SH-SY5Y (cell line): ENCODE results near the gene MAGI2.

ENCODE experiments used
- GATA2 ChIP-seq: IDR thresholded peaks from 2 replicates; pipeline ENCODE4 v1.6.1; 2011; ENCODE audit warnings: mild to moderate bottlenecking, low read depth, low read length
- GATA3 ChIP-seq: IDR thresholded peaks from 2 replicates; pipeline ENCODE4 v1.6.1; 2011; ENCODE audit warnings: low read depth, mild to moderate bottlenecking, low read length, moderate library complexity

MAGI2 gene

DNA sequence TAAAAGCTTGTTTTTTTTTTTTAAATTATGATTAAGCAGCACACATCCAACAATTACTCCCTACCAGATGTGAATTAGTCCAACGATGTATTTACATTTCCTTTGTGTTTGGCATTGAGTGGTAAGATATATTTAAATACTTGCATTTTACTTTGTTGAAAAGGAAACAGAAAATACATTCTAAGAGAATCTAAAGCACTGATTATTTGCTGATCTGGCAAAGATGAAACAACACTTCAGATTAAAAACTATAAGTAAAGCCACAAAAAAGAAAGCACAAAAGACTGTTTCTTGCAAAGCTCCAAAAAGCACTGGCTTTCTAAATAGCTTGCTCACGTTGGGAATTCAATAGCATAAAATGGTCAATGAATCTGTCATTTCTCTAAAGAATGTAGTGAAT is 1188.4 kb downstream of the MAGI2 start:
- TF ChIP-seq GATA3: no peak
- TF ChIP-seq GATA2: no peak

- TF ChIP-seq GATA3 (no peak), GATA2 (no peak)
These were observed 1189.4 kb downstream of the MAGI2 start for GRCh38 chr7:78264105-78264504.

- no peak for TF ChIP-seq GATA3
- TF ChIP-seq GATA2: no peak
These were observed 1191.7 kb downstream of the MAGI2 start for GRCh38 chr7:78261739-78262138.

DNA sequence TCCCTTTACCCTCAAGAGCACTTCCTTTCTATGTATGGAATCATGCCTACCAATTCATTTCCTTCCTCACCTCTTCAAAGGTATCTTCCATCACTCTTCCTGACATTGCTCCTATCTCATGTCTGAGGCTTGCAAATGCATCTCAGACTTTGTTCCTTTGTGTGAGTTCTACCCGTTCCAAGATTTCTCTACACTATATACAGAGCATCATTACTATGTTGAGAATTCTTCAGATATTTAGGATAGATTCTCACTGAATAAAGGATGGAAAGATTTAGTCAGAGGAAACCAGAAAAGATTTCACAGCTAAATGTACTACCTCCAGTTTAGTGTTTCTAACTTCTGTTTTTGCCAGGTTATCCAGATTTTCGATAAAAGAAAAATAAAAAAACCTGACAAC is 1192.2 kb downstream of the MAGI2 start:
- no peak for TF ChIP-seq GATA2
- TF ChIP-seq GATA3: no peak

GRCh38 chr7:78260826-78261225 is 1192.6 kb downstream of the MAGI2 start:
- TF ChIP-seq GATA3 (no peak), GATA2 (no peak)

GRCh38 chr7:78254726-78255055 is 1198.8 kb downstream of the MAGI2 start:
- TF ChIP-seq GATA2: no peak
- no peak for TF ChIP-seq GATA3

DNA sequence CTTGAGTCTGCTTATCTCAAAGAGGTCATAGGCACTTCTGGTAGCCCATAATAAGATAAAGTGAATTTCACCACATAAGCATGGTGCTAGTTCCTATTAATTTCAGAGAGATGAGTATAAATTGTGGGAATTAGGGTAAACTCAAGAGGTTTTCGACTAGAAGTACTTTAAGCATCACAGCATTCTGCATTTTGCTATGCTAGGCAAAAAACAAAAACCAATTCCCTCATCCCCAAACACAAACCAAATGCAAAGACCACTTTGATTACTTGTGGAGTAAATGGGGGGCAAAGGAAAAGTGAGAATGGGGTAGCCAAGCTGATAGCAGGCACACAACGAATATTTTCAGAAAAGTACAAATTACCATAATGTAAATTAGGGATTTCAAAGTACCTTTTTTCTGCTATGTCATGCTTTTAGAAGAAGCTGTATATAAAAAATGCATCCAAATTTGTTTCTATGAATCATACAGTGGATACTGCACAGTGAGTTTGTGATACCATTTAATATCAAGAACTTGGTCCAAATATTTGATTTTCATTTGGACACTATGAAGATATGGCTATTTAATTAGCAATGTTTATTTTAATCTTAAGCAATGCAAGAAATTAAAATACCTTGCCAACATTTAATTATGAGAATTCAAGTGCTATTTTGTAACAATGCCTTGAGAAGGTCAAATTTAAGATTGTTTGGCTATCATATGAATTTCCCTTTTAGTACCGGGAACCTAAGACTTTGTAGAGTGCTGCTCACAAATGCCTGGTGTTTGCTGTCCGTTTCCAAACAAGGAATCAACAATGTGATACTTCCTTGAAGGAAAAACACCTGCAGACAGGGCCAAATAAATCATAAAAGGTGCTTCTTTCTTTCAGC is 1199.4 kb downstream of the MAGI2 start:
- TF ChIP-seq GATA3: no peak
- TF ChIP-seq GATA2: no peak

DNA sequence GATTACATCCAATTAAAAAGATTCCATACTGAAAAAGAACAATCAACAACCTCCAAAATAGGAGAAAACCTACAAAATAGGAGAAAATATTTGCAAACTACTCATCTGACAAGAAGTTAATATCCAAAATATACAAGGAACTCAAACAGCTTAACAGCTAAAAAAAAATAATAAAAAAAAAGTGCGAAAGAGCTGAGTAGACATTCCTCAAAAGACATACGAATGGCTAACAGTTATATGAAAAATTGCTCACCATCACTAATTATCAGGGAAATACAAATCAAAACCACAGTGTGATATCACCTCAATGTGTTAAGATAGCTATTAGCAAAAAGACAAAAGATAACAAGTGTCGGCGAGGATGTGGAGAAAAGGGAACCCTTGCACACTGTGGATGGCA is 1204.6 kb downstream of the MAGI2 start:
- no peak for TF ChIP-seq GATA3
- no peak for TF ChIP-seq GATA2

DNA sequence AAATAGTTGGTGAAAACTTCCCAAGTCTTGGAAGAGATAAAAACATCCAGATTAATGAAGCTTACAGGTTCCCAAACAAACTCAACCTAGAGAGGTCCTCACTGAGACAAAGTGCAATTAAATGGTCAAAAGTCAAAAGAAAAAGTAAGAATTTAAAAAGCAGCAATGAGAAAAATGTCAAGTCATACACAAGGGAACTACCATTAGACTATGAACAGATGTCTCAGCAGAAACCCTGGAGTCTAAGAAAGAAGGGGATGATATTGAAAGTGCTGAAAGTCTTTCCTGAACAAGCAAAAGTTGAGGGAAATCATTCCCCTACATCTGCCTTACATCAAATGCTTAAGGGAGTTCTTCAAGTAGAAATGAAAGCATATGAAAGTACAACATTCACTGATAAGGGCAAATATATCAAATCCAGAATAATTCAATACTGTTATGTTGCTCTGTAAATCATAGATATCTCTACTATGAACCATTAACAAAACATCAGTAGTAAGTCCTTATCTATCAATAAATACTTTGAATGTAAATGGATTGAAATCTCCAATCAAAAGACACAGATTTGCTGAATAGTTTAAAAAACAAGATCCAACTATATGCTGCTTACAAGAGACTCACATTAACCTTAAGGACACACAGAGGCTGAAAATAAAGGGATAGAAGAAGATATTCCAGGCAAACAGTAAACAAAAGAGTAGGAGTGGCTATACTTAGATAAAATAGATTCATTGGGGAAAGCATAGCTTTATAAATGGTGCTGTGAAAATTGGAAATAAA is 1205.4 kb downstream of the MAGI2 start:
- no peak for TF ChIP-seq GATA3
- TF ChIP-seq GATA2: no peak

GRCh38 chr7:78234634-78235033 is 1218.8 kb downstream of the MAGI2 start:
- TF ChIP-seq GATA3 (no peak), GATA2 (no peak)

- no peak for TF ChIP-seq GATA3
- TF ChIP-seq GATA2: no peak
These were observed 1220.7 kb downstream of the MAGI2 start for GRCh38 chr7:78232806-78233205.

DNA sequence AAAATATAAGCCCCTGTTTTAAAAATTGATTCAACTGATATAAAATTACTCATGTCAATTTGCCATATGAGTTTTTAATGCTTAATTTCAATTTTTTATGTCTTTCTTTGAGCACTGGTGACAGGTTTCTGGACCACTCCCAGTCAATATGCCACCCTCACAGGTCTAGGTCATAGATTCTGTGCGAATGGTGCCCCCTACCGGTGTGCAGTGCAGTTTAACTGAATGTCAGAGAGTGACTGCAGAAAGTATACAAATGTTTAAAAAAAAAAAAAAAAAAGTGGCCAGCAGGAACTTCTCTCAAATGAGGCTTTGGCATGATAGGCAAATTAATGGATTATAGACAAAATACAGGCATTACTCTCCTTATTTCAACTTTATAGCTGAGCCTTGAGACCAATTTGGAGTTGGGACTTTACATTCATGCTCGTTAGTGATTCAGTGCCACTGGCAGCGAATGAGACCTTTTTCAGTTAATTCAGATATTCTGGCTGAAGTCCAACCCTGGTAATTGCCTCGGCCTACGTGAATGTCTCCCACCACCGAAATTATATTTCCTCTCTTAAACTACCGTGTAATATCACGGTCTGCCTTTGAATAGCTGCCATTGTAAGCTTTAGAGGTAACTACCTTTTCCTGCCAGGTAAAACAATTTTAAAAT is 1227.3 kb downstream of the MAGI2 start:
- TF ChIP-seq GATA3 (no peak), GATA2 (no peak)

- no peak for TF ChIP-seq GATA2
- no peak for TF ChIP-seq GATA3
These were observed 1227.9 kb downstream of the MAGI2 start for GRCh38 chr7:78225534-78225933.

DNA sequence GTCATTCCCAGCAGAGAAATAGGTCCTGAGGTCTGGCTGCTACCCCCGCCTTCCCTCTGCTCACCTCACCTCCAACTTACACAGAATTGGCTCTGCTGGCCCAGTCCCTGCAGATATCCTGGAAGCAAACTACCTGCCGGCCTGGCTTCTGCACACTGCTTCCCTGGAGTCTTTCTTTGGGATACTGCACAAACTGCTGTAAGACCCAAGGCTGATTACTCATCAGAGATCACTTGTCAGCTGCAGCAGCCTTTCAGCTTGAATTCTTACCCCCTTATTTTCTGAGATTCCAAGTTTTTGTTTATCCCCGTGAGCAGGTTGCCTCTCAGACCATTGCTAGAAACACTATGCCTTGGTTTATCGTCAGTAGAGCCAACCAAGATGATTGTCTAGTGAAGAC is 1228.5 kb downstream of the MAGI2 start:
- TF ChIP-seq GATA3: no peak
- no peak for TF ChIP-seq GATA2

GRCh38 chr7:78223598-78223997 is 1229.9 kb downstream of the MAGI2 start:
- TF ChIP-seq GATA3 (no peak), GATA2 (no peak)
